Measurements from ENCODE around the gene LAPTM5.

Gene LAPTM5

DNA sequence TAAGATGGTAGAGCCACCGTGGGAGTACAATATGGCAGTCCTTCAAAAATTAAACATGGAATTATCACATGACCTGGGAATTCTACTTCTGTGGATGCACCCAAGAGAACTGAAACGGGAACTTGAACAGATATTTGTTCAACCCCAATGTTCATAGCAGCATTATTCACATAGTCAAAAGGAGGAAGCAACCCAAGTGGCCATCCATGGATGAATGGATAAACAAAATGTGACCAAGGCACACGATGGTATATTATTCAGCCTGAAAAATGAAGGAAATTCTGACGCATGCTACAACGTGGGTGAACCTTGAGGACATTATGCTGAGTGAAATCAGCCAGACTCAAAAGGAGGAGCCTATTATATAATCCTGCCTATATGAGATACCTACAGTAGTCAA, 22.8 kb upstream of the LAPTM5 start:
- peaks cover 24% of the 10 kb centered on the region for H3K4me1 Mint-ChIP-seq
- ATAC-seq (no peak), DNase-seq (no peak)
- no peak overlapping the region for H3K4me3 Mint-ChIP-seq
- H3K27ac Mint-ChIP-seq, result no peak overlapping the region
- H3K9me3 Mint-ChIP-seq, result no peaks in the 10 kb centered on the region
- no peaks in the 10 kb centered on the region for H3K27me3 Mint-ChIP-seq
- H3K36me3 Mint-ChIP-seq (ENCODE audit: low read depth), result no peaks in the 10 kb centered on the region

GRCh38 chr1:30779294-30780071, 21.9 kb upstream of the LAPTM5 start:
- H3K27ac Mint-ChIP-seq, result peak overlapping the region; percentile 6
- ATAC-seq, result peak; percentile 90
- H3K36me3 Mint-ChIP-seq (ENCODE audit: low read depth), result no peaks in the 10 kb centered on the region

DNA sequence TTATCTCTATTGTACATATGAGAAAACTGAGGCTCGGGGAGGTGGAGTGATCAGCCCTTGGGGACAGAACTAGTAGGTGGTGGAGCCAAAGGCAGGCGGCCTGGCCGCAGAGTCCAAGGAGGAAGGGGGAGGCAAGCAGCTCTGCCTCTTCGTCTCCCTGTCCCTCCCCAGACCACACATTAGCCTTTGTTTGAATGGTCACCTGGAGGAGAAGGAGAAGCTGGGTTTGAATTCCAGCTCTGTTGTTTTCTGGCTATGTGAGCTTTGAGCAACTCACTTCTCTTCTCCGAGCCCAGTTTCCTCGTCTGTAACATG, 21.4 kb upstream of the LAPTM5 start:
- Mint-ChIP-seq H3K4me3 (no peak overlapping the region), H3K4me1 (peaks cover 24% of the 10 kb centered on the region), H3K36me3 (ENCODE audit: low read depth) (no peaks in the 10 kb centered on the region), H3K27ac (peak overlapping the region; percentile 6), H3K27me3 (no peaks in the 10 kb centered on the region), H3K9me3 (no peaks in the 10 kb centered on the region)
- DNase-seq, result no peak
- ATAC-seq, result no peak

More at GRCh38 chr1:30779294-30780071, 21.9 kb upstream of the LAPTM5 start:
- peak; percentile 97 for DNase-seq
- Mint-ChIP-seq H3K4me3 (no peak overlapping the region), H3K9me3 (no peaks in the 10 kb centered on the region), H3K4me1 (peaks cover 24% of the 10 kb centered on the region), H3K27me3 (no peaks in the 10 kb centered on the region)

GRCh38 chr1:30778154-30778978, 20.8 kb upstream of the LAPTM5 start:
- ATAC-seq (peak; percentile 38), DNase-seq (peak; percentile 61)
- no peak overlapping the region for H3K4me3 Mint-ChIP-seq
- no peak overlapping the region for H3K27ac Mint-ChIP-seq
- H3K9me3 Mint-ChIP-seq, result no peaks in the 10 kb centered on the region
- H3K4me1 Mint-ChIP-seq, result peaks cover 24% of the 10 kb centered on the region
- H3K27me3 Mint-ChIP-seq, result no peaks in the 10 kb centered on the region
- H3K36me3 Mint-ChIP-seq (ENCODE audit: low read depth), result no peaks in the 10 kb centered on the region

- Mint-ChIP-seq H3K9me3 (no peaks in the 10 kb centered on the region), H3K4me1 (peaks cover 24% of the 10 kb centered on the region), H3K27me3 (no peaks in the 10 kb centered on the region), H3K4me3 (no peak overlapping the region), H3K36me3 (ENCODE audit: low read depth) (no peaks in the 10 kb centered on the region), H3K27ac (no peak overlapping the region)
- ATAC-seq (no peak), DNase-seq (no peak)
These were observed 20.3 kb upstream of the LAPTM5 start for GRCh38 chr1:30777904-30778153.

GRCh38 chr1:30777060-30777903, 19.7 kb upstream of the LAPTM5 start:
- H3K36me3 Mint-ChIP-seq (ENCODE audit: low read depth), result no peaks in the 10 kb centered on the region
- H3K27ac Mint-ChIP-seq, result no peak overlapping the region
- DNase-seq (no peak), ATAC-seq (no peak)
- H3K9me3 Mint-ChIP-seq, result no peaks in the 10 kb centered on the region
- no peak overlapping the region for H3K4me3 Mint-ChIP-seq
- peaks cover 24% of the 10 kb centered on the region for H3K4me1 Mint-ChIP-seq
- H3K27me3 Mint-ChIP-seq, result no peaks in the 10 kb centered on the region

- DNase-seq, result no peak
- H3K36me3 Mint-ChIP-seq (ENCODE audit: low read depth), result no peaks in the 10 kb centered on the region
- no peaks in the 10 kb centered on the region for H3K9me3 Mint-ChIP-seq
- H3K27ac Mint-ChIP-seq, result no peak overlapping the region
- peaks cover 24% of the 10 kb centered on the region for H3K4me1 Mint-ChIP-seq
- no peak for ATAC-seq
- no peaks in the 10 kb centered on the region for H3K27me3 Mint-ChIP-seq
- no peak overlapping the region for H3K4me3 Mint-ChIP-seq
These were observed 18.8 kb upstream of the LAPTM5 start for GRCh38 chr1:30776097-30777059.

- Mint-ChIP-seq H3K27ac (no peak overlapping the region), H3K4me3 (no peak overlapping the region), H3K36me3 (ENCODE audit: low read depth) (no peaks in the 10 kb centered on the region), H3K4me1 (peaks cover 23% of the 10 kb centered on the region), H3K27me3 (no peaks in the 10 kb centered on the region), H3K9me3 (no peaks in the 10 kb centered on the region)
- no peak for DNase-seq
- ATAC-seq, result no peak
These were observed 17.9 kb upstream of the LAPTM5 start for GRCh38 chr1:30775433-30775975.

- H3K9me3 Mint-ChIP-seq, result no peaks in the 10 kb centered on the region
These were observed 17.2 kb upstream of the LAPTM5 start for GRCh38 chr1:30774550-30775432.

DNA sequence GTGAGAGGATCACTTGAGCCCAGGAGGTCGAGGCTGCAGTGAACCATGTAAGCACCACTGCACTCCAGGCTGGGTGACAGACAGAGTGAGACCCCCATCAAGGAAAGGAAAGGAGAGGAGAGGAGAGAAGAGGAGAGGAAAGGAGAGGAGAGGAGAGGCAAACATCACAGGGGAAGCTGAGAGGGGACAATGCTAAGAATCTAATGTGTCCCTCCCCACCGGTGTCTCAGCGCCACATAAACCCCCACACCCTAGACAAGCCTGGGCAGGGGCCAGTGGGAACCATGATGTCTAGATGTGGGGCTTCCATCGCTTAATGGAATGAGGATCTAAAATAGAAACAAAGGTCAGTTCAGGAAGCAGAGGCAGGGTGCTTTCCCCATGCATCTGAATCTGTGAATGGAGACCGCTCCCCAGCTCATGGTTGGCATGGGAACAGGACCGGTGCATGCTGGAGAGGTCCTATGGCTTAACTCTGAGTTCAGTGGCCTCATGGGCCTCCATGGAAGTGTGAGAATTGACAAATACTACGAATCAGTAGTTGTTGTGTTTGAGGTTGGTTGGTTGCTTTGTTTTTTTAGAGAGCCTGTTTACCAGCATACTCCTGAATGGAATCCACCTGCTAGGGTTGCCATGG, 16.3 kb upstream of the LAPTM5 start:
- no peak for ATAC-seq
- Mint-ChIP-seq H3K4me1 (peaks cover 13% of the 10 kb centered on the region), H3K27ac (no peak overlapping the region), H3K4me3 (no peak overlapping the region), H3K9me3 (no peaks in the 10 kb centered on the region), H3K36me3 (ENCODE audit: low read depth) (no peaks in the 10 kb centered on the region), H3K27me3 (no peaks in the 10 kb centered on the region)
- DNase-seq, result no peak

More at GRCh38 chr1:30774550-30775432, 17.2 kb upstream of the LAPTM5 start:
- H3K27ac Mint-ChIP-seq, result no peak overlapping the region
- H3K36me3 Mint-ChIP-seq (ENCODE audit: low read depth), result no peaks in the 10 kb centered on the region
- DNase-seq (no peak), ATAC-seq (no peak)
- no peaks in the 10 kb centered on the region for H3K27me3 Mint-ChIP-seq
- peaks cover 17% of the 10 kb centered on the region for H3K4me1 Mint-ChIP-seq
- H3K4me3 Mint-ChIP-seq, result no peak overlapping the region

- DNase-seq (no peak), ATAC-seq (no peak)
- Mint-ChIP-seq H3K27me3 (no peaks in the 10 kb centered on the region), H3K27ac (no peak overlapping the region), H3K4me3 (no peak overlapping the region), H3K36me3 (ENCODE audit: low read depth) (no peaks in the 10 kb centered on the region), H3K9me3 (no peaks in the 10 kb centered on the region), H3K4me1 (peaks cover 30% of the 10 kb centered on the region)
These were observed 13.4 kb upstream of the LAPTM5 start for GRCh38 chr1:30771005-30771404.

GRCh38 chr1:30770150-30770549, 12.6 kb upstream of the LAPTM5 start:
- H3K4me1 Mint-ChIP-seq, result peaks cover 38% of the 10 kb centered on the region

More at GRCh38 chr1:30770150-30770549, 12.6 kb upstream of the LAPTM5 start:
- ATAC-seq, result no peak
- Mint-ChIP-seq H3K9me3 (no peaks in the 10 kb centered on the region), H3K36me3 (ENCODE audit: low read depth) (no peaks in the 10 kb centered on the region), H3K27ac (no peak overlapping the region), H3K27me3 (no peaks in the 10 kb centered on the region), H3K4me3 (no peak overlapping the region)
- DNase-seq, result no peak
